ENCODE measurements around the gene PHKA2.

Gene PHKA2

GRCh38 chrX:18894156-18894555 lies 89.8 kb downstream of the PHKA2 start:
- no peak for DNase-seq (ENCODE audit: extremely low read depth, low read depth)
- TF ChIP-seq CTCF (IDR thresholded peaks at IDR 0.05; ENCODE audit: low read depth, low read length, missing control alignments) = no peak
- no peak overlapping the region for H3K4me3 ChIP-seq (replicated peaks; ENCODE audit: low read depth, low read length)

DNA sequence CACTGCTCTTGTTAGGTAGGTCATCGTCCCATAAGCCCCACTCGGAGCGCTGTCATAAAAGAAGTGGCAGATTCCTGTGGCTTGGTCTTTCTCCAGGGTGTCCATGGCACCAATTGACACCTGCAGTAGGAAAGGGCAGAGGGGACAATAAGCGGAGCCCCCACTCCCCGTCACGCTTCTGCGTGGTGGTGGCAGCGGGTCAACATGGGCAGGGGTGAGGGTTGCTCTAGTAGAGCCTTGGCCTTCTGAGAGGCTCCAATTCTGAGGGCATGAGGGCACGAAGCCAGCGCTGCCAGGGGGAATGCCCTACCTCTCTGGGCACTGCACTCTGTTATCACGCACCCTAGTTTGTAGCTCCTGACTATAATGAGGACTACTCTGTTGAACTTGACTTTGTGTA lies 90.4 kb downstream of the PHKA2 start:
- H3K4me3 ChIP-seq (replicated peaks; ENCODE audit: low read depth, low read length) = no peak overlapping the region
- TF ChIP-seq CTCF (IDR thresholded peaks at IDR 0.05; ENCODE audit: low read depth, low read length, missing control alignments) = no peak
- DNase-seq (ENCODE audit: extremely low read depth, low read depth) = no peak

DNA sequence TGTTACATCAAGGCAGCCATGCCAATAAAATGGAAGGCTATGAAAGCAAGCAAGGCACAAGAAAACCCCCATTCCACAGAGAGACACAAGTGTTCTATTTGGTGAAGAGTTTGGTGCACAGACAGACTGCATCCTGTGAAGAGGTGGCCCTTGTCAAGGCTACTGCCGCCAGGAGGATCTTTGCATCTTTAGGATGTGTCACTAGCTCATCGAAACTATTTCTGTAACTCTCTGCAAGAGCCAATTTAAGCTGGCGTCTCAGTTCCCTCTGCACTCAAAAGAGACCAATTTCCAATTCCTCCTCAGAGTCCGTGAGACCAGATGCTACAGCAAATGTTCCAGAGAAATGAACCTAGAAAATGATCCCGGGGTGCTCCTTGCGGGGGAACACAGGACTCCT lies 91.0 kb downstream of the PHKA2 start:
- no peak for TF ChIP-seq CTCF (IDR thresholded peaks at IDR 0.05; ENCODE audit: low read depth, low read length, missing control alignments)
- H3K4me3 ChIP-seq (replicated peaks; ENCODE audit: low read depth, low read length) = no peak overlapping the region
- no peak for DNase-seq (ENCODE audit: extremely low read depth, low read depth)

DNA sequence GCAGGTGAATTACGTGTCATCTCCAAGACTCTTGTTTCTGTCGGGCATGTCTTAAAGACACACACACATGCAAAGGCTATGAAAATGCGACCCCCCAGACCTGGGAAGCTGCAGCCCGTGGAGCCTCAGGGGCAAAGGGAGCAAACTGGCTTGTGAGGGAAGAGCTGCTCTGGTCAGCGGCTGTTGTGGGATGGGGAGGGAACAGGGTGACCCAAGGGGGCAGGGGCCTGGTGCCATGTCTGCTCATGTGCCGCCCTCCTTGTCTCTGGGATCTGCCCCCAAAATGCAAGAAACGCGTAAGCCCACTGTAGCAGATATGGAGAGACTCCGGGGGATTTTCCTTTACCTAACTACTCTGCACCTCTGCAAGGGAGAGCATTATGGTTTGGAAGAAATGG lies 92.4 kb downstream of the PHKA2 start:
- no peak for TF ChIP-seq CTCF (IDR thresholded peaks at IDR 0.05; ENCODE audit: low read depth, low read length, missing control alignments)
- no peak overlapping the region for H3K4me3 ChIP-seq (replicated peaks; ENCODE audit: low read depth, low read length)
- DNase-seq (ENCODE audit: extremely low read depth, low read depth) = no peak

GRCh38 chrX:18890724-18891547 lies 93.0 kb downstream of the PHKA2 start:
- no peak overlapping the region for H3K4me3 ChIP-seq (replicated peaks; ENCODE audit: low read depth, low read length)
- DNase-seq (ENCODE audit: extremely low read depth, low read depth) = no peak

GRCh38 chrX:18890049-18890381 lies 93.9 kb downstream of the PHKA2 start:
- TF ChIP-seq CTCF (IDR thresholded peaks at IDR 0.05; ENCODE audit: low read depth, low read length, missing control alignments) = no peak
- no peak for DNase-seq (ENCODE audit: extremely low read depth, low read depth)
- no peak overlapping the region for H3K4me3 ChIP-seq (replicated peaks; ENCODE audit: low read depth, low read length)

More at GRCh38 chrX:18890724-18891547, 93.0 kb downstream of the PHKA2 start:
- no peak for TF ChIP-seq CTCF (IDR thresholded peaks at IDR 0.05; ENCODE audit: low read depth, low read length, missing control alignments)

Data from HFF-Myc (cell line).